Large intestine (tissue), 3 donors: ENCODE measurements around the gene CPT1B. TPM values are rescaled to one million over a fixed set of nuclear protein-coding genes. Genes with fewer than 3 reads are reported as not detected.

Source experiments
- DNase-seq, 2 donors: peaks; one replicate each; pipeline versions ENCODE4 v3.0.0 to v3.0.0-alpha.2; 2013
- H3K27ac ChIP-seq: one replicate; pipeline ENCODE4 v1.5.1; 2013; ENCODE audit warnings: low read length
- H3K27me3 ChIP-seq: 2 replicates; pipeline ENCODE4 v1.6.1; 2013; ENCODE audit warnings: low read length; ENCODE audit not compliant: control insufficient read depth, insufficient read depth
- H3K36me3 ChIP-seq: 2 replicates; pipeline ENCODE4 v1.6.1; 2013; ENCODE audit warnings: low read length; ENCODE audit not compliant: control insufficient read depth, insufficient read depth
- H3K4me1 ChIP-seq: one replicate; pipeline ENCODE4 v1.6.1; 2013; ENCODE audit warnings: low read length; ENCODE audit not compliant: control insufficient read depth, insufficient read depth
- H3K4me3 ChIP-seq: one replicate; pipeline ENCODE4 v1.5.1; 2013; ENCODE audit warnings: low read length
- H3K9me3 ChIP-seq: one replicate; pipeline ENCODE4 v1.6.1; 2013; ENCODE audit warnings: mild to moderate bottlenecking, low read depth, low read length, moderate library complexity; ENCODE audit not compliant: control insufficient read depth
- WGBS: methylation state at CpG from one replicate; pipeline ENCODE4 v1.1.5; 2013; ENCODE audit warnings: low lambda C conversion rate; ENCODE audit not compliant: insufficient coverage; 5-methylcytosine and 5-hydroxymethylcytosine counted together
- polyA plus RNA-seq: library from polyadenylated mRNA; unstranded; fragments of 120-200 nt; gene quantifications from one replicate; pipeline ENCODE4 v1.2.1, GENCODE V29; 2013

The CPT1B gene
- polyA plus RNA-seq, 1 donor = 19.8 TPM

GRCh38 chr22:50602338-50602700 lies 24.1 kb upstream of the CPT1B start:
- Histone ChIP-seq H3K4me3 (no peak overlapping the region), H3K27me3 (peaks cover 67% of the 10 kb centered on the region), H3K9me3 (peaks cover 5% of the 10 kb centered on the region), H3K36me3 (no peaks in the 10 kb centered on the region), H3K4me1 (no peaks in the 10 kb centered on the region), H3K27ac (no peak overlapping the region)
- no peak for DNase-seq
- no CpG with 5 or more reads among the region's 2 CpGs for WGBS

GRCh38 chr22:50601669-50602337 lies 23.6 kb upstream of the CPT1B start:
- Histone ChIP-seq H3K4me3 (no peak overlapping the region), H3K9me3 (peaks cover 5% of the 10 kb centered on the region), H3K36me3 (no peaks in the 10 kb centered on the region), H3K27me3 (peaks cover 67% of the 10 kb centered on the region), H3K4me1 (no peaks in the 10 kb centered on the region), H3K27ac (no peak overlapping the region)
- no CpG with 5 or more reads among the region's 12 CpGs for WGBS
- DNase-seq = no peak

- Histone ChIP-seq H3K4me3 (peak overlapping the region; percentile 10), H3K9me3 (peaks cover 5% of the 10 kb centered on the region), H3K27ac (no peak overlapping the region), H3K4me1 (no peaks in the 10 kb centered on the region), H3K36me3 (no peaks in the 10 kb centered on the region), H3K27me3 (peaks cover 63% of the 10 kb centered on the region)
- WGBS = no CpG with 5 or more reads among the region's 52 CpGs
- DNase-seq = no peak
These were observed 22.9 kb upstream of the CPT1B start for GRCh38 chr22:50600967-50601668.

- DNase-seq = no peak
- Histone ChIP-seq H3K27me3 (peaks cover 57% of the 10 kb centered on the region), H3K4me1 (no peaks in the 10 kb centered on the region), H3K27ac (no peak within 1 kb of the TSS), H3K4me3 (peak within 1 kb of the TSS; percentile 10), H3K9me3 (peaks cover 5% of the 10 kb centered on the region), H3K36me3 (no peaks in the 10 kb centered on the region)
- no CpG with 5 or more reads among the region's 61 CpGs for WGBS
These were observed 22.3 kb upstream of the CPT1B start, which contains the start of gene MAPK8IP2 for GRCh38 chr22:50600538-50600937. MAPK8IP2 (plus strand) TSS chr22:50600793; CDS start chr22:50600819, 26 bp downstream.

DNA sequence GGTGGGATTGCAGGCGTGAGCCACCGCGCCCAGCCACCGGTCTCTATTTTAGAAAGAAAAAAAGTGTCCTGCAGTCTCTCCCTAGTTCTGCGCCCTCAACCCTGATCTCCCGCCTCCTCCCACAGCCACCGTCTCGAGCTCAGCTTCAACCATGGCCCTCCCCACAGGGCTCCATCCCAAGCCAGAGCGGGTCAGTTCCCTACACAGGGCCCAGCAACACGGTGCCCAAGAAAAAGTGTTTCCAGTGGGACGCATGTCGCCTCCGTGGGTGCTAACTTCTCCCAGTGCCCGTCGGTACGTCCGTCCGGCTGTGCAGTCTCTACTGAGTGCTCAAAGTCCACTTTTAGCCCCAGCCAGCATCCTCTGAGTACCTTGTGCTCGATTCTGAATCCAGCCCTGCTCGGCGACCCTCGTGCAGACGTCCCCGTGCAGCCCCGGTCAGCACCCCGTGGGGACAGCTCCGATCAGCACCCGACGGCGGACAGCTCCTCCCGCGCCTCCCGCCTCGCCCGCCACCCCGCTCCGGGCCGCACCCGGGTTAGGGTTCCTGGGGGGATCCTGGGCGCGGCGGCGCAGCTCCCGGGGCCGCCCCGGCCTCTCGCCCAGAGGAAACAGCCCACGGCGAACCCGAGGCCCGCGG lies 21.7 kb upstream of the CPT1B start:
- peaks cover 5% of the 10 kb centered on the region for H3K9me3 ChIP-seq
- peaks cover 51% of the 10 kb centered on the region for H3K27me3 ChIP-seq
- WGBS = no CpG with 5 or more reads among the region's 52 CpGs
- H3K27ac ChIP-seq = no peak overlapping the region
- DNase-seq = no peak
- H3K4me1 ChIP-seq = no peaks in the 10 kb centered on the region
- no peaks in the 10 kb centered on the region for H3K36me3 ChIP-seq
- H3K4me3 ChIP-seq = no peak overlapping the region

DNA sequence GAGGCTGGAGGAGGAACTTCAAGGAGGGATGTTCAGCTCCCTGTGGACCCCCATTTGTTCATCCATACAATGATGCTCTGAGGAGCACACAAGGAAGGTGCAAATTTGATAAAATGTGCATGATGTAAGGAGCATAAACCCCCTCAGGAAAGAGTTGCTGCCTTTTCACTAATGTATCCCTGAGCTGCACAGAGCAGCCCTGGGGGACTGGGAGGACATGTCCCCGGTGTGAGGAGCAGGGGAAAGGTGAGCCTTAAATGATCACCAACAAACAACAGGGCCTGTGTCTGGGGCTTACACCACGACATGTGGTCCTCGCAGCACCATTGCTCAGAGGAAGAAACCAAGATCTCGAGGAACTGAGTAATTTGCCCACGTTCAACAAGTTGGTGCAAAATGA lies 18.9 kb upstream of the CPT1B start:
- no peaks in the 10 kb centered on the region for H3K4me1 ChIP-seq
- H3K4me3 ChIP-seq = no peak overlapping the region
- no peaks in the 10 kb centered on the region for H3K36me3 ChIP-seq
- H3K27me3 ChIP-seq = peaks cover 26% of the 10 kb centered on the region
- DNase-seq = no peak
- no CpG with 5 or more reads among the region's 5 CpGs for WGBS
- H3K27ac ChIP-seq = no peak overlapping the region
- H3K9me3 ChIP-seq = peaks cover 5% of the 10 kb centered on the region

- DNase-seq = no peak
- Histone ChIP-seq H3K27ac (no peak overlapping the region), H3K4me3 (no peak overlapping the region), H3K4me1 (no peaks in the 10 kb centered on the region), H3K27me3 (peaks cover 13% of the 10 kb centered on the region), H3K36me3 (no peaks in the 10 kb centered on the region), H3K9me3 (peaks cover 5% of the 10 kb centered on the region)
- WGBS = no CpG with 5 or more reads among the region's 3 CpGs
These were observed 17.0 kb upstream of the CPT1B start for GRCh38 chr22:50595189-50595588.

GRCh38 chr22:50587407-50587806 lies 9.2 kb upstream of the CPT1B start:
- Histone ChIP-seq H3K27ac (no peak overlapping the region), H3K36me3 (no peaks in the 10 kb centered on the region), H3K27me3 (no peaks in the 10 kb centered on the region), H3K4me1 (peaks cover 6% of the 10 kb centered on the region), H3K9me3 (no peaks in the 10 kb centered on the region), H3K4me3 (no peak overlapping the region)
- no peak for DNase-seq
- WGBS = 100% methylated on average over 1 of the region's 5 CpGs

- Histone ChIP-seq H3K4me3 (no peak overlapping the region), H3K9me3 (no peaks in the 10 kb centered on the region), H3K27ac (no peak overlapping the region), H3K27me3 (no peaks in the 10 kb centered on the region), H3K36me3 (peaks cover under 1% of the 10 kb centered on the region), H3K4me1 (peaks cover 6% of the 10 kb centered on the region)
- WGBS = no CpG with 5 or more reads among the region's 5 CpGs
- DNase-seq = no peak
These were observed 8.2 kb upstream of the CPT1B start for GRCh38 chr22:50586416-50586815.

DNA sequence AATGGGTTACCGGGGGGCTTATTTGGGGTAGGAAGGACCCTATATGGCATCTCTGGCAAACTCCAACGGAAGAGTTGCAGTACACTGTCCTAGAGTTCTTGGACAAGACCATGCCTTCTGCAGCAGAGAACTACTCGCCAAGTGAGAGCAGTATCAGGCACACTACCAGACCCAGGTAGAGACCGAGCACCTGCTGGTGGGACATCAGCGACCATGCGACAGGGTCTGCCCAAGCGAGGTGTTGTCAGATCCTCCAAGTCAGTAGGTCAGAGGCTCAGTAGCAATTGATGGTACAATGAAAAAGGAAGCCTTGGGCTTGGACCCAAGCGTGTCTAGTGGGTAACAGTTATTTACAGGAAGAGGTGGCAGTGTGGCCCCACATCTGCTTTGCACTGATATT lies 7.6 kb upstream of the CPT1B start:
- DNase-seq = no peak
- Histone ChIP-seq H3K9me3 (no peaks in the 10 kb centered on the region), H3K4me1 (peaks cover 6% of the 10 kb centered on the region), H3K36me3 (peaks cover 4% of the 10 kb centered on the region), H3K27ac (no peak overlapping the region), H3K27me3 (no peaks in the 10 kb centered on the region), H3K4me3 (no peak overlapping the region)
- no CpG with 5 or more reads among the region's 8 CpGs for WGBS
